ENCODE data around the gene PDGFA.

Gene PDGFA

GRCh38 chr7:519484-520390 is at the start of gene PDGFA:
Gene PDGFA, minus strand, starts transcription at chr7:519846. Its CDS starts 845 bp downstream, at chr7:519001.
- no peak for FAIRE-seq

GRCh38 chr7:568031-568951 is 48.6 kb upstream of the PDGFA start:
- no peak for FAIRE-seq

- FAIRE-seq: no peak
Observed at GRCh38 chr7:567305-567883, 47.7 kb upstream of the PDGFA start.

GRCh38 chr7:566100-566499 is 46.5 kb upstream of the PDGFA start:
- FAIRE-seq: no peak

- no peak for FAIRE-seq
Observed at GRCh38 chr7:564176-564865, 44.7 kb upstream of the PDGFA start.

GRCh38 chr7:563629-564170 is 44.1 kb upstream of the PDGFA start:
- FAIRE-seq: no peak

GRCh38 chr7:562789-563628 is 43.4 kb upstream of the PDGFA start:
- FAIRE-seq: no peak

- FAIRE-seq: no peak
Observed at GRCh38 chr7:562374-562675, 42.7 kb upstream of the PDGFA start.

GRCh38 chr7:561631-562373 is 42.2 kb upstream of the PDGFA start:
- no peak for FAIRE-seq

- no peak for FAIRE-seq
Observed at GRCh38 chr7:560966-561630, 41.5 kb upstream of the PDGFA start.

- no peak for FAIRE-seq
Observed at GRCh38 chr7:559396-559705, 39.7 kb upstream of the PDGFA start.

GRCh38 chr7:557558-557881 is 37.9 kb upstream of the PDGFA start:
- no peak for FAIRE-seq

- no peak for FAIRE-seq
Observed at GRCh38 chr7:556837-557557, 37.4 kb upstream of the PDGFA start.

GRCh38 chr7:556291-556826 is 36.7 kb upstream of the PDGFA start:
- no peak for FAIRE-seq

GRCh38 chr7:555551-556160 is 36.0 kb upstream of the PDGFA start:
- FAIRE-seq: no peak

- no peak for FAIRE-seq
Observed at GRCh38 chr7:553636-554111, 34.0 kb upstream of the PDGFA start.

- FAIRE-seq: no peak
Observed at GRCh38 chr7:552868-553635, 33.4 kb upstream of the PDGFA start.
